SJSA1 (cell line): Measurements from ENCODE around the gene SLC30A5. TPM values are rescaled to one million over a fixed set of nuclear protein-coding genes. Genes with fewer than 3 reads are reported as not detected.
"Not testable (repeated sequence)": the region's sequence is repeated elsewhere in the genome, so short reads cannot be mapped to it uniquely, and the experiment has no call there.

Experiments
- DNase-seq, 2 experiments: peaks; one replicate each; pipeline ENCODE4 v3.0.0-alpha.2; 2015 to 2020; ENCODE audit warnings: low spot score in 2 of 2, low read depth in 1 of 2
- H3K27ac ChIP-seq: fragments of 250-450 bp; sonication (Bioruptor Pico); 2 replicates; pipeline ENCODE4 v1.5.1; 2020; ENCODE audit warnings: mild to moderate bottlenecking, moderate library complexity
- H3K27me3 ChIP-seq: fragments of 250-450 bp; sonication (Bioruptor Pico); replicated peaks from 2 replicates; pipeline ENCODE4 v1.5.1; 2020; ENCODE audit warnings: mild to moderate bottlenecking, moderate library complexity
- H3K36me3 ChIP-seq: fragments of 250-450 bp; sonication (Bioruptor Pico); 2 replicates; pipeline ENCODE4 v1.5.1; 2020; ENCODE audit warnings: mild to moderate bottlenecking
- H3K4me1 ChIP-seq: fragments of 250-450 bp; sonication (Bioruptor Pico); replicated peaks from 2 replicates; pipeline ENCODE4 v1.6.1; 2021; ENCODE audit warnings: mild to moderate bottlenecking
- H3K4me3 ChIP-seq: fragments of 250-450 bp; sonication (Bioruptor Pico); 2 replicates; pipeline ENCODE4 v1.5.1; 2020; ENCODE audit warnings: mild to moderate bottlenecking
- H3K9me3 ChIP-seq: fragments of 250-450 bp; sonication (Bioruptor Pico); replicated peaks from 2 replicates; pipeline ENCODE4 v1.5.1; 2020; ENCODE audit warnings: mild to moderate bottlenecking
- total RNA-seq: library from RNA; depleted of rRNA; stranded (reverse); fragments of >200 nt; shearing (Covaris generic); gene quantifications from 2 replicates; pipeline ENCODE4 v1.2.3, GENCODE V29; 2014

The SLC30A5 gene
- total RNA-seq, 1 experiment from 2014 or later = 86.3 TPM

- no peaks in the 10 kb centered on the region for H3K27me3 ChIP-seq
- H3K4me3 ChIP-seq = no peak overlapping the region
- no peak for DNase-seq
- H3K27ac ChIP-seq = no peak overlapping the region
- no peaks in the 10 kb centered on the region; the same call in 1 of the 2 replicates for H3K4me1 ChIP-seq
- H3K9me3 ChIP-seq = no peaks in the 10 kb centered on the region
- peaks cover 41% of the 10 kb centered on the region for H3K36me3 ChIP-seq
Observed at GRCh38 chr5:69130241-69130640, 36.4 kb downstream of the SLC30A5 start.

- H3K36me3 ChIP-seq = peaks cover 37% of the 10 kb centered on the region
- no peaks in the 10 kb centered on the region for H3K9me3 ChIP-seq
- no peak for DNase-seq
- H3K4me3 ChIP-seq = no peak overlapping the region
- no peak overlapping the region for H3K27ac ChIP-seq
- H3K27me3 ChIP-seq = no peaks in the 10 kb centered on the region
- H3K4me1 ChIP-seq = no peaks in the 10 kb centered on the region; the same call in 1 of the 2 replicates
Observed at GRCh38 chr5:69131304-69131703, 37.5 kb downstream of the SLC30A5 start.

- DNase-seq = no peak
Observed at GRCh38 chr5:69134126-69134525, 40.3 kb downstream of the SLC30A5 start.

DNA sequence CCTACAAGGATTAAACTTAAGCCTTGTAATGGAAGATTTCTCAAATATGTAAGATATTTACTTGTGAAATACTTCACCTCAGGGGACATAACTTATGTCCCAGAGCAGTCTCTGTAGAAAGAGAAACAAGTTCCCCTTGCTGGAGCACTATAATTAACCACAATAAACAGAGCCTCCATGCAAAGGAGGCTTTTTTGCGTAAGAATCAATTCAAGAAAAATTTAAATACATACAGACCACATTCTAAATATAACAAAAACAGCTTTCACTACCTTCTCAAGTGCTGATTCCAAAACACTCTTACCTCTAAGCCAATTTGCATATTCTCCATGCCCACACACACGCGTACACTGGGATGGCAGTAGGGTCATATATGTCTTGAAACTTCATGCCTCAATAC is 42.5 kb downstream of the SLC30A5 start:
- H3K4me1 ChIP-seq = no peaks in the 10 kb centered on the region
- no peak overlapping the region for H3K4me3 ChIP-seq

More at GRCh38 chr5:69134126-69134525, 40.3 kb downstream of the SLC30A5 start:
- Histone ChIP-seq H3K36me3 (peaks cover 14% of the 10 kb centered on the region), H3K4me1 (no peaks in the 10 kb centered on the region; the same call in 1 of the 2 replicates), H3K4me3 (no peak overlapping the region), H3K27me3 (no peaks in the 10 kb centered on the region), H3K27ac (no peak overlapping the region), H3K9me3 (no peaks in the 10 kb centered on the region)

DNA sequence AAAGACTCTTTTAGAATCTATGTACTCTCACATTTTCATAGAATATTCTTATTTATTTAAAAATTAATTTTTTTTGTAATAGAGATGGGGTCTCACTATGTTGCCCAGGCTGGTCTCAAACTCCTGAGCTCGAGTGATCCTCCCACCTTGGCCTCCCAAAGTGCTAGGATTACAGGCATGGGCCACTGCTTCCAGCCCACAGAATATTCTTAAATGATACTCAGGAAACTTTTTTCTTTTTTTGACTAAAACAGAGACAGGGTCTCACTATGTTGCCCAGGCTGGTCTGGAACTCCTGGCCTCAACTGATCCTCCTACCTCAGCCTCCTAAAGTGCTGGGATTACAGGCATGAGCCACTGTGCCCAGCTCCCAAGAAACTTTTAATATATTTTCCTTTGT is 43.4 kb downstream of the SLC30A5 start:
- not testable (repeated sequence) for H3K4me3 ChIP-seq, H3K36me3 ChIP-seq, DNase-seq, H3K27ac ChIP-seq, H3K9me3 ChIP-seq, H3K4me1 ChIP-seq, H3K27me3 ChIP-seq

More for the DNA sequence above, 42.5 kb downstream of the SLC30A5 start:
- H3K27me3 ChIP-seq = no peaks in the 10 kb centered on the region
- no peak overlapping the region for H3K27ac ChIP-seq
- H3K9me3 ChIP-seq = no peaks in the 10 kb centered on the region
- peaks cover 2% of the 10 kb centered on the region; the same call in 1 of the 2 replicates for H3K36me3 ChIP-seq
- DNase-seq = no peak

DNA sequence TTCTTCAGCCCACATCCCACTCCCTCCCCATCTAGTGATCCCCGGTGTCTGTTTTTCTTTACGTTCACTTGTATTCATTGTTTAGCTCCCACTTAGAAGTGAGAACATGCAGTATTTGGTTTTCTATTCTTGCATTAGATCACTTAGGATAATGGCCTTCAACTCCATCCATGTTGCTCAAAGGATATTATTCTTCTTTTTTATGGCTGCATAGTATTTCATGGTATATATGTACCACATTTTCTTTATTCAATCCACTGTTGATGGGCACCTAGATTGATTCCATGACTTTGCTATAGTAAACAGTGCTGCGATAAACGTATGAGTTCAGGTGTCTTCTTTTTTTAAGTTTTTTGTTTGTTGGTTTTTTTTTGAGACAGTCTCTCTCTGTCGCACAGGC is 44.0 kb downstream of the SLC30A5 start:
- H3K36me3 ChIP-seq = peaks cover 2% of the 10 kb centered on the region; the same call in 1 of the 2 replicates
- DNase-seq = no peak
- H3K27me3 ChIP-seq = no peaks in the 10 kb centered on the region
- H3K4me3 ChIP-seq = no peak overlapping the region
- H3K9me3 ChIP-seq = no peaks in the 10 kb centered on the region
- H3K27ac ChIP-seq = no peak overlapping the region
- no peaks in the 10 kb centered on the region for H3K4me1 ChIP-seq

DNA sequence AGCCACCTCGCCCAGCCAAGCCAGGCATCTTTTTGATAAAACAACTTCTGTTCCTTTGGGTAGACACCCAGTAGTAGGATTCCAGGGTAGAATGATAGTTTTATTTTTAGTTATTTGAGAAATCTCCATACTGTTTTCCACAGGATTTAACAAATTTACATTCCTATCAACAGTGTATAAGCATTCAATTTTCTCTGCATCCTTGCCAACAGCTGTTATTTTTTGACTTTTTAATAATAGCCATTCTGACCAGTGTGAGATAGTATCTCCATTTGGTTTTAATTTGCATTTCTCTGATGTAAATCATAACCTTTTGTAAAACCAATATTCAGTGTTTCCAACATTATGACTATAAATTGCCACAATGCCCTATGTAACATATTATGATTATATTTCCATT is 45.0 kb downstream of the SLC30A5 start:
- Histone ChIP-seq H3K9me3 (no peaks in the 10 kb centered on the region), H3K36me3 (no peaks in the 10 kb centered on the region), H3K27ac (no peak overlapping the region), H3K27me3 (no peaks in the 10 kb centered on the region), H3K4me1 (no peaks in the 10 kb centered on the region), H3K4me3 (no peak overlapping the region)
- DNase-seq = no peak

- H3K4me1 ChIP-seq, H3K9me3 ChIP-seq, H3K27me3 ChIP-seq, DNase-seq, H3K4me3 ChIP-seq, H3K36me3 ChIP-seq, H3K27ac ChIP-seq: not testable (repeated sequence)
Observed at GRCh38 chr5:69140239-69140638, 46.4 kb downstream of the SLC30A5 start.

DNA sequence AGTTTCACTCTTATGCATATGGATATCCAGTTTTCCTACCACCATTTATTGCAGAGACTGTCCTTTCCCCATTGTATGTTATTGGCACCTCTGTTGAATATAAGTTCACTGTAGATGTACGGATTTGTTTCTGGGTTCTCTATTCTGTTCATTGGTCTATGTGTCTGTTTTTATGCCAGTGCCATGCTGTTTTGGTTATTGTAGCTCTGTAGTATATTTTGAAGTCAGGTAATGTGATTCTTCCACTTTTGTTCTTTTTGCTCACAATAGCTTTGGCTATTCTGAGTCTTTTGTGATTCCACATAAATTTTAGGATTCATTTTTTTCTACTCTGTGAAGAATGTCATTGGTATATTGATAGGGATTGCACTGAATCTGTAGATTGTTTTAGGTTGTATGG is 47.0 kb downstream of the SLC30A5 start:
- H3K4me1 ChIP-seq = no peaks in the 10 kb centered on the region
- no peak for DNase-seq
- no peak overlapping the region for H3K4me3 ChIP-seq
- no peaks in the 10 kb centered on the region for H3K9me3 ChIP-seq
- no peaks in the 10 kb centered on the region for H3K36me3 ChIP-seq
- H3K27me3 ChIP-seq = no peaks in the 10 kb centered on the region
- H3K27ac ChIP-seq = no peak overlapping the region

- H3K4me3 ChIP-seq, H3K27ac ChIP-seq, DNase-seq, H3K27me3 ChIP-seq, H3K9me3 ChIP-seq, H3K36me3 ChIP-seq, H3K4me1 ChIP-seq: not testable (repeated sequence)
Observed at GRCh38 chr5:69148576-69148975, 54.8 kb downstream of the SLC30A5 start.

GRCh38 chr5:69148981-69149675 is 55.3 kb downstream of the SLC30A5 start:
- Histone ChIP-seq H3K27ac (no peak overlapping the region), H3K36me3 (no peaks in the 10 kb centered on the region), H3K4me3 (no peak overlapping the region), H3K4me1 (no peaks in the 10 kb centered on the region), H3K9me3 (no peaks in the 10 kb centered on the region), H3K27me3 (no peaks in the 10 kb centered on the region)
- no peak for DNase-seq

GRCh38 chr5:69149676-69150010 is 55.8 kb downstream of the SLC30A5 start:
- Histone ChIP-seq H3K4me3 (no peak overlapping the region), H3K27me3 (no peaks in the 10 kb centered on the region), H3K9me3 (no peaks in the 10 kb centered on the region), H3K27ac (no peak overlapping the region), H3K36me3 (no peaks in the 10 kb centered on the region), H3K4me1 (no peaks in the 10 kb centered on the region)
- no peak for DNase-seq

DNA sequence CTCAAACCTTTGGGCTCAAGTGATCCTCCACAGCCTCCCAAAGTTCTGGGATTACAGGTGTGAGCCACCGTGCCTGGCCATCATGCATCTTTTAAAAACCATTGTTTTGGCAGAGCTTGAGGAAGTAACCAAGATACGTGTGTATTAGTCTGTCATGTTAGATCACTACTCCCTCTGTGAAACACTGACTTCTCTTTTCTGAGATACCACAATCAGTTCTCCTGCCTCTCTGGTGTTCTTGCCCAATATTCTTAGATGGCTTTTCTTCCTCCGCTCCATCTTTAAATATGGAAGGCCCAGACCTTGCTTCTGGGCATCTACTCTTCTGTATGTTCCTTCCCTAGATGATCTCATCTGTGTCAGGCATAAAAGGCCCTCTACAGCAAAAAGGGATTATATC is 58.9 kb downstream of the SLC30A5 start:
- no peaks in the 10 kb centered on the region for H3K9me3 ChIP-seq
- no peaks in the 10 kb centered on the region for H3K4me1 ChIP-seq
- no peak for DNase-seq
- H3K27ac ChIP-seq = no peak overlapping the region
- no peaks in the 10 kb centered on the region for H3K36me3 ChIP-seq
- H3K27me3 ChIP-seq = no peaks in the 10 kb centered on the region
- H3K4me3 ChIP-seq = no peak overlapping the region

DNA sequence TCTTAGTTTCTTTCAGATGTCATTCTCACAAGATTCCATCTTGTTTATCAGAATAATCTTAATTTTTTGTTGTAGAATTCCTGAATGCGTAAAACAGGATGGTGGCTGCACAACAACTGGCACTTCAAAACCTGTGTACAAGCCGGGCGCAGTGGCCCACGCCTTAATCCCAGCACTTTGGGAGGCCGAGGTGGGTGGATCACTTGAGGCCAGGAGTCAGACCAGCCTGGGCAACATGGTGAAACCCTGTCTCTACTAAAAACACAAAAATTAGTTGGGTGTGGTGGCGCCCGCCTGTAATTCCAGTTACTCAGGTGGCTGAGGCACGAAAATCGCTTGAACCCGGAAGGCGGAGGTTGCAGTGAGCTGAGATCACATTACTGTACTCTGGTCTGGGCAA is 62.6 kb downstream of the SLC30A5 start:
- Histone ChIP-seq H3K4me1 (no peaks in the 10 kb centered on the region), H3K27ac (no peak overlapping the region), H3K36me3 (no peaks in the 10 kb centered on the region), H3K4me3 (no peak overlapping the region), H3K9me3 (no peaks in the 10 kb centered on the region), H3K27me3 (no peaks in the 10 kb centered on the region)
- DNase-seq = no peak

DNA sequence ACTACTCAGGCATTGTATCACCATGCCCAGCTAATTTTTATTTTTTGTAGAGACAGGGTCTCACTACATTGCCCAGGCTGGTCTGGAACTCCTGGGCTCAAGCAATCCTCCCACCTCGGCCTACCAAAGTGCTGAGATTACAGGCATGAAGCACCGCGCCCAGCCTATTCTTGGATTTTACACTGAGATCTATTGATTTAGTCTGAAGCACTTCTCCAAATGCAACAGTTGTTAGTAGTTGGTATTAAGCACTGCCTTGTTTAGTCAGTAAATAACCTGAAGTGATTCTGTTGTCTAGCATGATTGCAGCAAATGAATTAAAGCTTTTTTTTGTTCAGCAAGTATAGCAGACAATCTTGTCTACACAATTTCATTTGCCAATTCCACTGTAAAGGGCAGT is 64.2 kb downstream of the SLC30A5 start:
- no peaks in the 10 kb centered on the region for H3K27me3 ChIP-seq
- no peaks in the 10 kb centered on the region for H3K36me3 ChIP-seq
- H3K4me1 ChIP-seq = no peaks in the 10 kb centered on the region
- no peak overlapping the region for H3K27ac ChIP-seq
- DNase-seq = no peak
- H3K4me3 ChIP-seq = no peak overlapping the region
- no peaks in the 10 kb centered on the region for H3K9me3 ChIP-seq
